NCI-H524 treated with DMSO at 0.1 percent for 48 hours (cell line): ENCODE data around the gene EFEMP2.

Experiments used
- DNase-seq: peaks from one replicate; lab custom pipeline; 2025; lab: John Stamatoyannopoulos, UW

The EFEMP2 gene

GRCh38 chr11:65866509-65867283 lies 5.9 kb downstream of the EFEMP2 start:
- no peak for DNase-seq

GRCh38 chr11:65865550-65866172 lies 6.9 kb downstream of the EFEMP2 start:
- no peak for DNase-seq

GRCh38 chr11:65864706-65865471 lies 7.7 kb downstream of the EFEMP2 start:
- no peak for DNase-seq

- DNase-seq = no peak
Measured at GRCh38 chr11:65863889-65864705, 8.5 kb downstream of the EFEMP2 start.

- DNase-seq = no peak
Measured at GRCh38 chr11:65862941-65863888, 9.4 kb downstream of the EFEMP2 start.

- DNase-seq = no peak
Measured at GRCh38 chr11:65862191-65862735, 10.3 kb downstream of the EFEMP2 start.

- DNase-seq = no peak
Measured at GRCh38 chr11:65861533-65862183, 10.9 kb downstream of the EFEMP2 start.

GRCh38 chr11:65861165-65861505 lies 11.5 kb downstream of the EFEMP2 start:
- DNase-seq = no peak

GRCh38 chr11:65860278-65861164 lies 12.1 kb downstream of the EFEMP2 start, which contains the start of gene MUS81:
Gene MUS81 (plus strand): TSS chr11:65860433. CDS start chr11:65860754, 321 bp downstream.
- peak; percentile 75 for DNase-seq

GRCh38 chr11:65859812-65860277 lies 12.8 kb downstream of the EFEMP2 start:
- no peak for DNase-seq

GRCh38 chr11:65859095-65859811 lies 13.3 kb downstream of the EFEMP2 start:
- DNase-seq = peak; percentile 80

- no peak for DNase-seq
Measured at GRCh38 chr11:65858681-65859087, 13.9 kb downstream of the EFEMP2 start.

- DNase-seq = peak; percentile 67
Measured at GRCh38 chr11:65857853-65858680, 14.5 kb downstream of the EFEMP2 start, which contains the start of gene CFL1. Gene CFL1 (minus strand): TSS chr11:65858180. CDS start chr11:65858099, 81 bp downstream.

GRCh38 chr11:65857500-65857852 lies 15.1 kb downstream of the EFEMP2 start:
- DNase-seq = no peak

GRCh38 chr11:65856689-65857499 lies 15.7 kb downstream of the EFEMP2 start:
- DNase-seq = no peak

- no peak for DNase-seq
Measured at GRCh38 chr11:65855927-65856363, 16.7 kb downstream of the EFEMP2 start.
